ENCODE measurements around the gene CADM1. TPM values are rescaled to one million over a fixed set of nuclear protein-coding genes. Genes with fewer than 3 reads are reported as not detected.

Gene CADM1
- total RNA-seq = 20.3 TPM

DNA sequence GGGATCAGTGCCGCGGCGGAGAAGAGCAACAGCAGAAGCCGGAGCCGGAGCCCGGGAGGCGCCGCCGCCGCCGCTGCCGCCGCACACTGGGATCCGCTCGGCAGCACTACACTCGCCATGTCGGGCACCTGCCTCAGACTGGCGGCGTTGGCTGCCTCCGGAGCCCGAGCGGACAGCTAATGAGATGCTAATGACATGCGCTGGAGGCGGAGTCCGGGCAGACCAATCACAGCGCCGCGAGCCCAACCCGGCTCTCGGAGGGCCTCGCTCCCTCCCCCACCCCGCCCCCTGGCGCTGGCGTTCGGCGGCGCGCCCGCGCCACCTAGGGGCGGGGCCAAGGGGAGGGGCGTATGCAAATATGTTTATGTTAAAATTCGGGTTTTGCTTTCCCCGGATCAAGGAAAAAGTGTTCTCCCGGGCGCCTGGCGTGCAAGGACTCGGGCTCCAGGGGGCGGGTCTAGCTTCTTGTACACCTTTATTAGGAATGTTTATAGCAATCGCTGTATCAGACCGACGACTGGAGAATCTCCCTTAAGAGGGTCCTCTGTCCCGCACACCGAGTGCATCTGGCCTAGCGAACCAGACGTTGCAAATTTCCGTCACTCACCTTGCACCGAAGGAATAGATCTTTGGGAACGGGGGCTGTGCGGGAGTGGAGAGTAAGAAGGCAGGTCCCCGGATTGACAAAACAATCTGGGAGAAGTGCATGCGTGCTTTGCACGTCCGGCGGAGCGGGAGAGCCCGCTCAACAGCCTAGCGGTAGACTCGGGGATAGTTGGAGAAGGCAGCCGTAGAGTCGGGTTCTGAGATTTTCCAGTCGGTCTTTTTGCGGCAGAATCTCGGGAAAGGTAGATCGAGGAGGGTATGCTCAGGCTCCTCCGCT lies at the start of gene CADM1:
CADM1 (minus strand) TSS at position 140 of the 883 bp plus-strand sequence.
- peak; percentile 95 for DNase-seq (ENCODE audit: low spot score)

DNA sequence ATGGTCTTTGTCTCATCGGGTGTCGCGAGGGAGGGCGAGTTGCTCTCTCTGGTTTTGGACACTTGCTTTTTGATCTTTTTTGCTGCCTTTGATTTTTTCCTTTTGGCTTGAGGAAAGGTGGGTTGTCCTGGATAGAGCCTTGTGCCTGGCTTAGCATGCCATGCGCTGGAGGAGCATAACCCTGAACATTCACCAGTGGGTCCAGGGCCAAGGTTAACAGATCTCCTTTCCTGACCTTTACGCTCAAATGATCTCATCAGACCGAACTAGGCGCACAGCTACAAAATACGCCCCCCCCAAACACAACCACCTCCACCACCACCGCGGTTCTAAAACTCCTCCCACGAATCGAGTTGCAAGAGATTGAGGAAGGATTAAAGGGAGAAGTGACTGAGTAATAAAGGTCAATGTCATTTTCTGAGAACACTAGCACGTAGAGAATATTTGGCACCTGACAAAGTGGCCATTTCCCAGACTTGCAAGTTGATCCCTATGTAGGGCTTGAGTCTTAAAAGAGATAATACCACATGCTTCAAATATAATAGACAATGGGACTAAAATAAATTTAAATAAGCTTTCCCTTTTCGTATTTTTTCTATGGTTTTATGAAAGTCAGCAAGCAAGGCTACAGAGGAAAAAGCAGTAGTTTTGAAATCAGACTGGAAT lies 48.7 kb upstream of the CADM1 start:
- no peak for DNase-seq (ENCODE audit: low spot score)

DNA sequence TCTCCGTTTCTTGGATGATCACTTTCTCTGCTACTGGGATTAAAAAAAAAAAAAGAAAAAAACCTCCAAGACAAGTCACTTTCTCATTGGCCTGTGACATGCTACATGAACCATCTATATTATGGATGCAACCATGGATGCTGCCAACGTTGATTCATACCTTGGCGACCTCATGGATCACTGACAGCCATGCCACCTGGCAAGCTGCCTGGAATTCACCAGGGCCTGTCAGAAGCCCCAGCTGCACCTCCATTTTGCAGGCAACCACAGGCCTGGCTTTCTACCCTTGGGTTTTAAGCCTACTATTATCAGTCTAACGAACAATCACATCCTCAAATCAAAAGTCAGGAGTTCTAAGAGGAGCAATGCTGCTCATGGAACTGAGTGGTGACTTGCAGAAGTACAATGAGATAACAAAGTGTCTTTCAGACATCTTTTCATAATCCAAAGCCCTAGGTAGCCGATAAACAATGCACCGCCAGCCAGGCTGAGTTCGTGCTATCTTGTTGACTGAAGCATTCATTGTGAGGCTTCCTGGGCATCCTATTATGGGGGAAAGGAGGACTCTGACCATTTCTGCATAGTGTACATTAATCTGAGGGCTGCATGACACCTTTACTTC lies 48.0 kb upstream of the CADM1 start:
- no peak for DNase-seq (ENCODE audit: low spot score)

DNA sequence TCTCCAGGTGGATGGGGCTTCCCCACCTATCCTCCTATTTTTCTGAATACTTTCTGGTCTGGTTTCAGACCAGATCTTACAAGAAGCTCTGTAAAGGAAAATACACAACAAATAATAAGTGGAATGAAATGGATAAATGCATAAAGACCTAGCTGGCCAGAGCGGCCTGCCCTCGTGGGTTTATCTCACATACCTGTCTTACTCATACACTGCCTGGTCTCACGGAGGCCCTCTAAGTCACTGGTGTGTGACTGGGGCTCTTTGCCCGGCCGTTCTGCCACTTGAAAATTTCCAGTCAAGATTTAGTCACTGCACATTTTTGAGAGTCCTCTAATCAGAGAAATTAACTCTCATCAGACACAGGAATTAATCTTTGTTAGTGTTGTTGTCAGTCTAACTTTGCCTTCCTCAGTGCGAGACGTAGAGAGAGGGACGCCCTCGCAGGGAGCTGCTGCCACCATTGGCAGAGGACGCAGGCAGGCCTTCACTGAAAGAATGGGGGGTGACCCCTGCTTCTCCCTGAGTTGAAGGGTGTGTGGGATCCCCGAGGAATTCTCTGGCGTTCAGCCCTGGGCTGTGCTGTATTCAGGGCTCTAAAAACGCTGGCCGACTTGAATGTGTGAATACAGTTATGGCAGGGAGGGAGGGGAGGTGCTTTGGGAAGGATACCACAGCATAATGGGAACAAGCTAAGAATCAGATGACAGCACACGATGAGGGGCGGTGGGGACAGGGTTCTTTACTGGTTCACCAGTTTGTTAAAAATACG lies 46.3 kb upstream of the CADM1 start:
- DNase-seq (ENCODE audit: low spot score) = no peak

DNA sequence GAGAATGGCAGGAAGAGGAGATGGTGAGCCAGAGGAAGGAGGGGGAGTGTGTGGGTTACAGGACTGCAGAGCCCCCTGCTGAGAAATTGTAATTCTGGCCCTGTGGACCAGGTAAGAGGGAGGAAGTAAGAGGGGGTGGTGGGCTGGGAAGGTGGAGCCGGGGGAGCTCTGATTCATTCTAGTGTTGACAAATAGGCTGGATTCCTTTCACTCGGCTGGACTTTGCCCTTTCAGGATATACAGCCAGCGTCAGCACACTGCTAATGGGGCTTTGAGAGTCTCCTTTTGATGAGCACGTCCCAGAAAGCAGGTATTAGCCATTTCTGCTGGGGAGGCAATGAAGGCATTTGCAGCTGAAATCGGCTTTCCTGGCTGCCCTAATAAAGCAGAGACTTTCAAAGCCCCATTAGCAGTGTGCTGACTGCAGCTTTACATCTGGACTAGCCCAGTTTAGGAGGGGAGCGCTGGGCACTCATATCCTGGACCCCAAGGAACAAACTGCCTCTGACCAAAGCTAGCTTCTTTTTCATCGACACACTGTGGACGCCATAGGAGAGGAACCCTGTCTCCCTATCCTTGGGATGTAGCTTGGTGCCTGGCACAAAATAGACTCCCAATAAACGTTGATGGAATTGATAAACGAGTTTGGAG lies 44.8 kb upstream of the CADM1 start:
- DNase-seq (ENCODE audit: low spot score) = peak; percentile 75

DNA sequence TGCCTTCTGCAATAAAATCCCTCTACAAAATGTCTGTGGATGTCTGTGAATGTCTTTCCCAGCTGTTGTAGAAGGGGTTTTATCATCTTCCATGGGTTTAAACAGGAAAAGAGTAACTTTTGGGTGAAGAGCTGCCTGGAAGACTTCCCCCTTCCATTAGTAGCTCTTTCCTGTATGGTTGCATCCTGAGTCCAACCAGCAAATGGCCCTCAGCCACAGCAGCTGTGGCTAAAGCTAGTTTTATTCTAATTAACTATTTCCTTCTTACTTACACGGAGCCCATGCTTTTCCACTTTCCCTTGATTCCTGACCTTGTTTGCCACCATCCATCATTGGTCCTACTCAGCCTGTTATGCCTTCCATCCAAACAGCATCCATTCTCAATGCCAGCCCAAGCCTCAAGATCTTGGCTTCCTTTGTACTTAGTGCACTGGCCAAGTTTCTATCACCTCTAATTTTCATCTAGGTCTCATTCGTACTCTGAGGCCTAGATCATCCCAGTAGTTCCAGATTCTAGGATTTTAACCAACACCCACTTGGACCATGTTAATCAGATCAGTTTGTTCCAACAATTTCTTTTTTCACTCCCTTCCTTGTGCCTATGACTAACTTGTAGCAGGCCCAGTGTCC lies 41.5 kb upstream of the CADM1 start:
- DNase-seq (ENCODE audit: low spot score) = no peak

DNA sequence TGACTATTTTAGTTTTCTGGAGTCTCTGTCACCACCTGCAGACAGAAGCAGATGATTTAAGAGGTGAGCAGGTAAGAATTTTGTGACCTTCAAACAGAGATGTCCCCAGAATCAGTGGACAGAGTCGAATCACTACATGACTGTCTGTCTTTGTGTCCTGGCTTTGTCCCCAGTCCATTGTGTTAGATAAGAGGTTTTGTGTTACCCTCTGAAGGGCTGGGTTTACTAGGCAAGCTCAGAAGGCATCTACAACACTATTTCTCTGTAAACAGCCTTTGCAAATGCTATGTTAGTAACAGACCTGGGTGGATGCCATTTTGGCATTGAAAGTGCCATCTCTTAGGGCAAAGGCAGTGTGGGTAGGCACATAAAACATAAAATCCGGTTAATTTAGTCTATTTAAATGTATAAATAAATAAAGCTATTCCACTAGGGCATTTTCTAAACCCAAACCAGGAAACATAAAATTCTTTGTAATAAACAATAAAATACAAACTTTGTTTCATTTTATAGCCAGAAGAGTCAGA lies 40.3 kb upstream of the CADM1 start:
- no peak for DNase-seq (ENCODE audit: low spot score)

DNA sequence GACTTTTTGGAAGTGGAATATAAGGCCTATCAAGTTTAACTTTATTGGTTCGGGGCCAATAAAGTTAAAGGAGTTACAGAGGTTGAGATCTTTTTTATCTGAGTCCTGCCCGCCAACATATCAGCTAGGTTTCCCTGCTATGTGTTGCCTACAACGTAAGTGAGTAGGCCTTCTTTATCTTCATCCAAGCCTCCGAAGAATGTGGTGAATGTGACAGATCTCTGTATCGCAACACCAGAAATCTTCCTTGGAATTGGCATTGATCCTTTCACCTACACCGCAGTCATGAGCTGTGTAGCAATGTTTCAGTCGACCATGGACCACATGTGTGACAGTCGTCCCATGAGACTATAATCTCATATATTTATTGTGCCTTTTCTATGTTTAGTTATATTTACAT lies 37.3 kb upstream of the CADM1 start:
- DNase-seq (ENCODE audit: low spot score) = no peak

DNA sequence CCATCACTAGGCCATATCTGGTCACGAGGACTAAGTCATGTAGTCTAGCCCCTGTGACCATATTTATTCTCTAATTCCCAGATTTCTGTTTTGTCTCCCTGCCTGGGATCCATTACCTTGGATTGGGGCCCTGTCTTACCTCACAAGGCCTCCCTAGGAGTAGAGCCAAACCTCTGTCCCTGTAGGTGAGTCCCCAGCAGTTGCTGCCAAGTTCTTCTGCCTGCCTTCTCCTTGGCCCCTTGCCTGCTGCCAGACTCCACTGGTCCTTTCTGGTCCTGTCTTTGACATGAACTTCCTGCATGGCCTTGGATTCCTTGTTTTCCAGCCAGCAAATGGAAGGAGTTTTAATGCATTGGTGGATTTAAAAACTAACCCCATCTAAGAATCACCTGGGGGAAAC lies 35.6 kb upstream of the CADM1 start:
- DNase-seq (ENCODE audit: low spot score) = peak; percentile 22

DNA sequence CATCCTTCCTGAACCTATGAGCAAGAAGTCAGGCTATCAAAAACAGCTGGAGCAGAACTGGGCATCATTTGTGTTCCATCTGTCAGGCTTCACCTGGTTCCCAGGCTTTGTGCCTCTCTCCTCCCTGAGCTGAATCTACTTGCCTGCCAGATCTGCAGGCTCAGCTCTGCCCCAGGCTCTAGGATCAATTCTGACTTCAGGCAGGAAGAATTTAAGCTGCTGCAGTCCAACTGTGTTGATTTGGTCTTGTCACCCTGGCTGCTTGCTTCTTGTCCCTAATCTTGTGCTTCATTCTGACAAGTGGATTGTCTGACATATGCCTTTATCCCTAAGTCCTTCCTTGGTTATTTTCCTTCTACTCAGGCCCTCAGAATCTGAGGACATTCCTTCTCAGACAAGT lies 31.6 kb upstream of the CADM1 start:
- no peak for DNase-seq (ENCODE audit: low spot score)

DNA sequence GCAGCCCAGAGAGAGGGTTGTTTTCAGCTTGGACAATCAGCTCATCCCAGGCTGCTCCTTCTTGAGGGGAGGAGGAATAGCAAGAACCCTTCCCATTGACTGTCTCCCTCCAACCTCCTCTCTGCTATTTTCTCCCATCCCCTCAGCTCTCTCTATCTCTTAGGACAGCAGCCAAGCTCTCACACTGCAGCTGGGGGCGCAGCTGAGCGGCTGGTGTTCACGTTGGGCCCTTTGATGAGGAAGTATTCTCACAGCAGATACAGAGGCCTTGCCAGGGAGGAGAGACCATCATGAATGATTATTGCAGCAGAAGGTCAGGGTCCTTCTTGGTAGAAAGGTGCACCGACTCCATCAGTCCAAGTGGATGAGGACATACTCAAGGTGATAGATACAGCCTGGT lies 26.5 kb upstream of the CADM1 start:
- DNase-seq (ENCODE audit: low spot score) = no peak

DNA sequence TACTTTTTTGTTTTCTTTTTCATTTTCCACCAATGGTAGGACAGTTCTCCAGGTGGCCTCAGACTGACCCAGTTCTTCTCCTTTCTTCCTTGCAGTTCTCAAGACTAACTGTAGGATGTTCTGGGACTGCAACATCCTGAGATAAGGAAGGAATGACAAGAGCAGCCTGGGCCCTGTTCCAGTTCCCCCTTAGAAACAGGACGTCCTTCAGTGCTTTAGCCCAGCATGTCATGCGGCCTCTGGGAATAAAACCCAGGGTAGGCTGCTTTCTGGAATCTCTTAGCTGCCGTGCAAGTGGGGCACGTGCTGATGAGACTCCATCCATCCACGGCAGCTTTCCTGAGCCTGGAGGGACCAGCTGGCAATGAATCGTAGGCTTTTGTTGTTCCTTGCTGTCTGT lies 24.0 kb upstream of the CADM1 start:
- no peak for DNase-seq (ENCODE audit: low spot score)

DNA sequence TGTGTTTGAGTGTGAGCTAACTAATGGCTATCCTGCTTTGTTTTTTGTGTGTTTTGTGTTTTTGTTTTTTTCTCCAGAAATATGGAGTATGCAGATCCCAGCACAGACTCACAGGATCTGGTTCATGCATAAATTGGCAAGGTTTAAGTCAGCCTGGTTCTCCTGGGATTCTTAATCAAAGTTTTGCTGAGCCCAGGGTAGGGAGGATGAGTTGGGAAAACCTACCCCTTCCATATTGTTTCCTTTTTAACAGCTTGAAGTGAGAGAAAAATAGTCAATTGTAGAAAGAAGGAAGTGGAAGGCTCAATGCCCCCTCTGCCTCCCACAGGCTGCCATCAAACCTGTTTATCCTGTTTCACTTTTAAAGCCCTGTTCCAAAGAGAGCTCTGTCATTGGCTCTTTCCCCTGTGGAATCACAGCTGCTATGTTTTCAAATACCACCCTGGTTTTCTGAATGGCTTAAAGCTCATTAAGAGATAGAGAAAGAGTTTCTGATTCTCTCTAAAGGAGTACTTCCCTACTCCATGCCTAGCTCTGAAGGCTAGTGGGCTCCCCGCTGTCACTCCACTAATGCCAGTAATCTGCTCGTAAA lies 23.4 kb upstream of the CADM1 start:
- DNase-seq (ENCODE audit: low spot score) = peak; percentile 17

DNA sequence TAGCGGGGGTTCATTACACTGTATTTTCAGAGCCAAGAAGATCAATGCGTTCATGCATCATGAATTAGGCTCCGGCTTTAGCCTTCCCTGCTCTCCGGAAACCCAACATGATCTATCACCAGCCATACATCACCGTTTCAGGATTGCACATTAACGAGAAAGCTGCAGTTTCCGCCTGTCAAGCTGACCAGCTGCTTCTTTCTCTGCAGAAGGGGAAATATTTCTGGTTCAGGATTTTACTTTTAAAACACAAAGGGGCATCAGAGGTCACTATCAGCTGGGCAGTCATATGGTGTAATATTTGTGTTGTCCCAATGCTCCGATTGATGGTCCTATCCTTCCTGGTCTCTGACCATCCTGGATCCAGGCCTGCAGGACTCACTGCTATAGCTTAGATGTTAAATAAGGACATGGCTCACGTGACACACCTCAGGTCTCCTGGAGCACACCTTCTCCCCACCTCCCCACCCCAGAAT lies 21.4 kb upstream of the CADM1 start:
- DNase-seq (ENCODE audit: low spot score) = no peak

DNA sequence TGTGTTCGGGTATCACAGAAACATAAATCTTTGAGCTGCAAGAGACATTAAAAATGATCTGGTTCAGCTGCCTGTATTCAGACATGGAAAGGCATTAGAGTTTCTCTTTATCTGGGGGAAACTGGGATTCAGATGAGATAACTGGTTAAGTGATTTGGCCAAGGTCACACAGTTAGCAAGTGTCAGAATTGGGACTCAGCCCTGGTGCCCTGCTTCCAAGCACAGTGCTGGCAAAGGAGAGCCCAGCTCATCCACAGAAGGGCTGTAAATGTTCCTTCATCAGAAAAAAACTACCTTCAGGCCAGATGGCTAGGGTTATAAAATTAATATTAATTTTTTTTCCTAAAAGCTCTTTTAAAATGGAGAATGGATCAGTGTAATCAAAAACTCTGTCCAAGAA lies 20.4 kb upstream of the CADM1 start:
- DNase-seq (ENCODE audit: low spot score) = no peak

DNA sequence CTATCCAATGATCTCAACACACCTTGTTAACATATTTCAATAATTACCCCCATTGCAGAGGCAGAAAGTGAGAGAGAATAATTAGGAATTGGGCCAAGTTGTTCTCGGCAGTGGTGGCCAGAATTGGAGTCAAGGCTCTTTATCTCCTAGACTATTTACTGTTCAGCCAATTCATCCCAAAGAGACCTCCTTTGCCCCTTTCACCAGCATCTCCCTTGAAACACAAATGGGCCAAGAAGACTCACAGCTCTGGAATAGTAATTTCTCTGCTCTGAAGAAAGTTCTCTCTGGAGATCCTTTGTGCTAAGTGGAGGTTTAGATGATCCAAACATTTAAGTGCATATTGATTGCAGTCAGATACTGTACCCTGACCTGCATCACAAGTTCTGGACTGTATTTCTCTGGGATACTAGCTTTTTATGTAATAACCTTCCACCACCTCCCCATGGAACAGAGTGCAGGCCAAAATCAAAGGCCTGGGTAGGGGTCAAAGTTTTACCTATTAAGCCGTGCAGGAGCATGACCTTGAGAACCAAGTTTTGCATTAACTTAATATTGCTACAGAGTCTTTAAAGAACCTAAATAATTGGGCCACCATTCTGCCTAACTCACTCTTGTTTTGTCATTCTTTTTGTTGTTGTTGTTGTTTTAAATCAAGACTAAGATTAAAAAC lies 19.6 kb upstream of the CADM1 start:
- no peak for DNase-seq (ENCODE audit: low spot score)

DNA sequence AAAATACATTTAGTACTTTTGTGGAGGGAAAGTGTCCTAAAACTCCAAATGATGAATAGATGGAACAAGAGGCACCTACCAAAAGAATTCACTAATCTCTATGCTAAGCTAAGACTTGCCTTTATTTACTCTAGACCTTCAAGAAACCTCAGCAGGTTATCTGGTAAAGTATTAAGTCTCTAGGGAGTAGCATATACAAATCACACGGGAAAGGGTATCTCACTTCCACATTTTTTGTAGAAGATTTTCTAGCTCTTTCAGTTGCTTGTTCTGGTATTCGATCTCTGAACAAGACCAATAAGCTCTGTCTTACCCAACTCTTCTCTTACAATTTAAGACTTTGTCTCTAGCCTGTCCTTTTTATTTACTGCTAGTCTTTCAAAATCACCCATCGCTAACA lies 18.1 kb upstream of the CADM1 start:
- DNase-seq (ENCODE audit: low spot score) = no peak

DNA sequence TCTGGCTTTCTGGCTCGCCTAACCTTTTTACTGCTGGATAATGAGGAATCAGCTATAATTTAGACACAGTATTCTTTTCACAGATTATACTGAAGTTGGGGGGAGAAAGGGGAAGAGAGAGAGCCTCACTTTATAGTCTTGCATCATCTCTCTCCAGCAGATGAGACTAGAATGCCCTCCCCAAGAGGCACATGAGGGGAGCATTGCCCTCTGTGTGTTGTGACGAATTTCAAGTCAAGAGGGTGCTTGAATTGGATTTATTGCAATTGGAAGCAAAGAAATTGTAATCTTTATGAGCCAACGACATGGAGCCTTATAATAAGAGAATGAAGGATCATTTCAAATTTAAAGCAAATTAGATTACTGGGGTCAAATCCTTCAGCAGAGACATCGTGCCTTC lies 17.6 kb upstream of the CADM1 start:
- no peak for DNase-seq (ENCODE audit: low spot score)

DNA sequence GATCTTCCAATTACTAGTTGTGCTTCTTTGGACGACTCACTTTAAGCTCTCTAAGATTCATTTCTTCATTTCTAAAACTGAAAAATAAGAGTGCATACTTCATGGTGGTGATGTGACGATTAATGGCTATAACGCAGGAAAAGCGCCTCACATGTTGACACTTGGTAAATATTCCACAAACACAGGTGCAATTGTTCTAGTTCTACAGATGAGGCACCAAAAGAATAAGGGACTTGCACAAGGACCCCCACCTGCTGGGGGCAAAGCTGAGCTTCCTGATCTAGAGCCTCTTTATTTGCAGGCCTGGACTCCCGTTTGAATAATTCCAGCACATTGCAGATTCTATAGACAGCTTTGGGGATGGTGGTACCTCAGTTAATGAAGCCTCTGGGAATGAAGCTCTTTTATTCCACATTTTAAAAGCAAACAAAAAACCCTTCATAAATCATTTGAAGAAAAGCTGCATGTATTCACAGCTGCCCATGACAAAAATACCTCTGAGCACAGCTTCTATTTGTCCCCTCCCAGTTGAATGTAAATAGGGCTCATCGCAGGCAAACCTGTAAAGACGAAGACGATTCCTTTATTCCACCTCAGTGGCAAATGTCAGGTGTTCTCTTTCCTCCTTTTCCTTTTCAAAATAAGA lies 14.9 kb upstream of the CADM1 start:
- no peak for DNase-seq (ENCODE audit: low spot score)

Measured in mucosa of gallbladder (tissue), 1 donor.